ENCODE results near the gene NDRG4.

GRCh38 chr16:58548378-58548777 is 48.4 kb downstream of the NDRG4 start:
- no peak for TF ChIP-seq CTCF (CRISPR knock-in tag; IDR thresholded peaks at IDR 0.05)
- no peak for TF ChIP-seq FOXK2 (IDR thresholded peaks at IDR 0.05)
